ENCODE results near the gene PDGFRB.

DNA sequence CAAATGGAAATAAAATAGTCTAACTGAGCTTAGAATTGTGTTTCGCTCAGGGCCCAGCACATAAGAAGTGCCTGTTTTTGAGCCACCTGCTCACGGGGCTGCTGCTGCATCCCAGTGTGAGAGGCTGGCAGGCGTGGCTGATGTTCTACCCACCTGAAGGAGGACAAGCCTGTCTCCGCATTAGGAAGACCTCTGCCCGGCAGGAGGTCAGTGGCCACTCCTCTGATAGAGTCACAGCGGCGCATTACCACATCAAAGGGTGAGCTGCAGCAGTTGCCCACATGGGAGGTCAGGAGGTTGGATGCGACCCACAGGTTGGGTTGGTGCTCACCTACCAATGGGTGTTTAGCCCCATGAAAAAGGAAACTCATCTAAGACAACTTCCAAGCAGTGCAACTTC, 30.5 kb upstream of the PDGFRB start:
- TF ChIP-seq, protein P1, sequence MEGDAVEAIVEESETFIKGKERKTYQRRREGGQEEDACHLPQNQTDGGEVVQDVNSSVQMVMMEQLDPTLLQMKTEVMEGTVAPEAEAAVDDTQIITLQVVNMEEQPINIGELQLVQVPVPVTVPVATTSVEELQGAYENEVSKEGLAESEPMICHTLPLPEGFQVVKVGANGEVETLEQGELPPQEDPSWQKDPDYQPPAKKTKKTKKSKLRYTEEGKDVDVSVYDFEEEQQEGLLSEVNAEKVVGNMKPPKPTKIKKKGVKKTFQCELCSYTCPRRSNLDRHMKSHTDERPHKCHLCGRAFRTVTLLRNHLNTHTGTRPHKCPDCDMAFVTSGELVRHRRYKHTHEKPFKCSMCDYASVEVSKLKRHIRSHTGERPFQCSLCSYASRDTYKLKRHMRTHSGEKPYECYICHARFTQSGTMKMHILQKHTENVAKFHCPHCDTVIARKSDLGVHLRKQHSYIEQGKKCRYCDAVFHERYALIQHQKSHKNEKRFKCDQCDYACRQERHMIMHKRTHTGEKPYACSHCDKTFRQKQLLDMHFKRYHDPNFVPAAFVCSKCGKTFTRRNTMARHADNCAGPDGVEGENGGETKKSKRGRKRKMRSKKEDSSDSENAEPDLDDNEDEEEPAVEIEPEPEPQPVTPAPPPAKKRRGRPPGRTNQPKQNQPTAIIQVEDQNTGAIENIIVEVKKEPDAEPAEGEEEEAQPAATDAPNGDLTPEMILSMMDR (IDR thresholded peaks at IDR 0.05): no peak
- no peak for TF ChIP-seq POLR2AphosphoS5 (IDR thresholded peaks at IDR 0.05)

Measured in breast epithelium (tissue), 3 donors.